ENCODE results near the gene ATCAY. TPM values are rescaled to one million over a fixed set of nuclear protein-coding genes. Genes with fewer than 3 reads are reported as not detected.
"Not testable (repeated sequence)": the region's sequence is repeated elsewhere in the genome, so short reads cannot be mapped to it uniquely, and the experiment has no call there.

ATCAY gene
- polyA plus RNA-seq, 10 donors = 0.16 to 1.4 (median 0.71) TPM

DNA sequence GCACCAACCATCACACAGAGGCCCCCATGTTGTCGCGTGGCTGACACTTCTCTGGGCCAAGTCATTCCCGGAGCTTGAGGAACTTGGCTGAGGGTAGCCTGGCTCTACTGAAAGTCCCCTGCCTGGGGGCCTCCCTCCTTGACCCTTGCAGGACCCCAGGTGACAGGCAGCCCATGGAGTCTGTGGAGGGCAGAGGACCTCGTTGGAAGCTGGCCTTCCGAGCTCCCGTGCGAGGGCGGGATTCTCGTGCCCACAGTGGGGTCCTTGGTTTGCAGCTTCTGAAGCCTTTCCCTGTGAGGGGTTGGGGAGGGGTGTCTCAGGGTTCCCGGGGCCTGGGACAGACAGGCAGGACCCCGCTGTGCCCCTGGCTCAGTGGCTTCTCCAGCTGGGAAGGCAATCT lies 68.8 kb downstream of the ATCAY start:
- no peak for DNase-seq

DNA sequence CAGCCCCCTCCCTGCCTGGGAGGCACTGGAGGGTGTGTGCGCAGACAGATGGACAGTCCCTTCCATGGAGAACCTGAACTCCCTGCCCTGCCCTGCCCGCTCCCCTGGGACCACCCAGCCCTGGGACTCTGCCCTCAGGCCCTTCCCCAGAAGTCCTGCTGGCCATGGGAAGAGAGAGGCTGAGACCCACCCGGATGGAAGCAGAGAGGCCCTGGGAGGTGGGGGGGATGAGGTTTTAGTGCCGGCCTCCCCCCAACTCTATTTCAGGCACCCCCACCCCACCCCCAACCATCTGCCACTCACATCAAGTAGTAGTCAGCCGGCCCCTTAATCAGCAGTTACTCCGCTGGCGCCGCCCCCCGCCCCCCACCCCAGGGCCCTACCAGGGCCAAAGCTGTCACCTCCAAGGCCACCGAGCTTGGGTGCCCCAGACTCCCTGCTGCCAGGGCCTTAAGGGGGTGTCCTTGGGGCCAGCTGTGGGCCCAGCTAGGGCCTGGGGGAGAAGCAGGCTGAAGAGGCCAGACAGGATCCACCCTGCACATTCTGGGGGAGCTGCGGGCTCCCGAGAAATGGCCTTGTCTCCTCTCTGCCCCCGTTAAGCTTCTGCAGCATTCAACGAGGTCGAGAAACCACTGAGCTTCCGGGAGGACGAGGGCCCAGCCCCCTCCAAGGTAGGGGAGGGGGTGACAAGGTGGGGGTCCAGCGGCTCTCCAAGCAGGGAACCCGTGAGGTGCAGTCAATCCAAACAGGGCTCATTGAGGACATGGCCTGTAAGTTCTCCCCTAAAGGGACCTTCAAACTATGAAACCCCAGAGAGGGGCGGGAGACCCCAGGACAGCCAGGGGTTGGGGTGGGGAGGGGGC lies 69.7 kb downstream of the ATCAY start:
- no peak for DNase-seq

DNA sequence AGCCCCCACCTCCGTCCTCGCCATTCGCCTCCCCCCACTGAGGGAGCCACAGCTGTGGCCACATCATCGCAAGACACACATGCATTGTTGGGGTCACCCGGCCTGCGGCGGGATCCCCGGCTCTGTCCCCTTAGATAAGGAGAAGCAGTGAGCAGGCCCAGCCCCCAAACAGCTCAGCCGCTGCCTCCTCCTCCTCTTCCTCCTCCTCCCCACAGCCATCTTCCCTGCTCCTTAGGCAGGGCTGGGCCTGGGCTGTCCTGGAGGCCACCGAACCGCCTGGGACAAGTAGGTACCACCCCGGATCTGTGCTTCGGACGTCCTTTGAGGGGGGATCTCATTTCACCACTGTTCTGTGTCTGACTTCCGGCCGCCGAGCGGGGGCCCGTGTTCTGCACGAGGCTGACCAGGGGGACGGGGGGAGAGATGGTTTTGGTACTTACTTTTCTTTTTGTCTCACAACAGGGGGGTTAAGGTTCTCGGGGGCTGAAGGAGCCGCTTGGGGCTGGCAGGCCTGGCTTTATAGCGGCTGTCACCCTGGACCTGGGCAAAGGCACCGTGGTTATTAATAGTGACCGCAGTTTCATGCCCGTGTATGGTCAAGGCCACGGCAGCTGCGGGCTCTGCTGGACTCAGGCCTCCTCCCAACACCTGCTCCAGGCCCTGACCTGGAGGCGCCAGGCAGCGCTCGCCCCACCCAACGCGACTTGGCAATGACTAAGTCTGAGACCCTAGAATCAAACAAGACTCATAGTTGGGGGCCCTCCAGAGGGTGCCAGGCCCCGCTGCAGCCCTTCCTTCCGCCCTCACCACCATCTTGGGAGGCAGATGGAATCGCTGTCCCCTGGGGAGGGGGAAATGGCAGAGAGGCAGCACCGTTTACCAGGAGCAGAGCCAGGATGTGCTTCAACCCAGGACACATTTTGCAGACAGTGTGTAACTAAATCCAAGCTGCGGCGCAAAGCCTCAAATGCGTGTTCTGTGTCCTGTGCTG lies 70.7 kb downstream of the ATCAY start:
- DNase-seq = peak; percentile 69 to 73 (median 72)

DNA sequence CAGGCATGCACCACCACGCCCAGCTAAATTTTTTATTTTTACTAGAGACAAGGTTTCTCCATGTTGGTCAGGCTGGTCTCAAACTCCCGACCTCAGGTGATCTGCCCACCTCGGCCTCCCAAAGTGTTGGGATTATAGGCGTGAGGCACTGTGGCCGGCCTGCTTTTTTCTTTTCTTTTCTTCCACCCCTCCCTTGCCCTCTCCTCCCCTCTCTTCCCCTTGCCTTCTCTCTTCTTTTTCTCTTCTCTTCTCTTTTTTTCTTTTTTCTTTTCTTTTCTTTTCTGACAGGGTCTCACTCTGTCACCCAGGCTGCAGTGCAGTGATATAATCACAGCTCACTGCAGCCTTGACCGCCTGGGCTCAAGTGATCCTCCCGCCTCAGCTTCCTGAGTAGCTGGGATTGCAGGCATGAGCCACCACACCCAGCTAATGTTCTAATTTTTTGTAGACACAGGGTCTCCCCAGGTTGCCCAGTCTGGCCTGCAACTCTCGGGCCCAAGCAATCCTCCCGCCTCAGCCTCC lies 72.3 kb downstream of the ATCAY start:
- DNase-seq = not testable (repeated sequence)

DNA sequence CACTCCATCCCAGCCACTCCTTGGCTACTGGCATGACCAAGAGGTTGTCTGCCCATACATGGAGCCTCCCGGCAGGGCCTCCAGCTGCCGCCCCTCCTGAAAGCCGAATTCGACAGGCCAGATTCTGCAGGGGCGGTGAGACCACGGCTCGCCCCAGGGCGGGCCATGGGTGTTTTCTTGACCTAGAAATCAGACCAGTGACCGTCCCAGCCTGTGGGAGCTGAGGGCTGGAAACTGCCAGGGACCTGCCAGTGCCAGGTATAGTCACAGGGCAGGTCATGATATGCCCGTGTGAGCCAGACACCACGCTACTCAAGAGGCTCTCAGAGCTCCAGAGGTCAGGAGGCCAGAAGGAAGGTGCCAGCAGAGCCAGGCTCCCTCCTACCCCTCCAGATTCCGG lies 73.6 kb downstream of the ATCAY start:
- DNase-seq = no peak

DNA sequence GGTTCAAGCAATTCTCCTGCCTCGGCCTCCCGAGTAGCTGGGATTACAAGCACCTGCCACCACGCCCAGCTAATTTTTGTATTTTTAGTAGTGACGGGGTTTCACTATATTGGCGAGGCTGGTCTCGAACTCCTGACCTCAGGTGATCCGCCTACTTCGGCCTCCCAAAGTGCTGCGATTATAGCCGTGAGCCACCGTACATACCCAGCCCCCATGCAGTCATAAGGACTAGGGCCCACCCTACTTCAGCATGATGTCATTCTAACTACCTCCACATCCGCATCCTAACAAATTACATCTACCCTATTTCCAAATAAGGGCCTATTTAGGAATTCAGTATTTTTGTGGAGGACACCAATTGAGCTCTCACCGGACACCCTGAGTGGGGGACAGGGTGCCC lies 74.8 kb downstream of the ATCAY start:
- not testable (repeated sequence) for DNase-seq

DNA sequence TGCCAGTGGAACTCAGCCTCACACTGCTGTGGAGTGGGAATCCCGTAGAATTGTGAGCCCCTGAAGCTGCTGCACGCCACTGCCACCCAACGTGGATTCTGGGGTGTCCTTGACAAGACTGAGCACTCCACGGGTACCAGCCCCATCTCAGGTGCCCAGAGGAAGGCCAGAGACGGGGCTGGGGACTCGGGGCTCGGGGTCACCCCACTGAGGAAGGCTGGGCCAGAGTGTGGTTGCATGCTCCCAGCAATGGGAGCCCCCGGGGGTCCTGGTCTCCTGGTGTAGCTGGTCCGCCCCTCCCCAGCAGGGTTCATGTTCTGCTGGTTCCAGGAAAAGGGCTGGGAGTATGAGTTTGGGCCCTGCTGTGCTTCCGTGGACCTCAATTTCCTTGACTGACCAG lies 75.2 kb downstream of the ATCAY start:
- DNase-seq = no peak

DNA sequence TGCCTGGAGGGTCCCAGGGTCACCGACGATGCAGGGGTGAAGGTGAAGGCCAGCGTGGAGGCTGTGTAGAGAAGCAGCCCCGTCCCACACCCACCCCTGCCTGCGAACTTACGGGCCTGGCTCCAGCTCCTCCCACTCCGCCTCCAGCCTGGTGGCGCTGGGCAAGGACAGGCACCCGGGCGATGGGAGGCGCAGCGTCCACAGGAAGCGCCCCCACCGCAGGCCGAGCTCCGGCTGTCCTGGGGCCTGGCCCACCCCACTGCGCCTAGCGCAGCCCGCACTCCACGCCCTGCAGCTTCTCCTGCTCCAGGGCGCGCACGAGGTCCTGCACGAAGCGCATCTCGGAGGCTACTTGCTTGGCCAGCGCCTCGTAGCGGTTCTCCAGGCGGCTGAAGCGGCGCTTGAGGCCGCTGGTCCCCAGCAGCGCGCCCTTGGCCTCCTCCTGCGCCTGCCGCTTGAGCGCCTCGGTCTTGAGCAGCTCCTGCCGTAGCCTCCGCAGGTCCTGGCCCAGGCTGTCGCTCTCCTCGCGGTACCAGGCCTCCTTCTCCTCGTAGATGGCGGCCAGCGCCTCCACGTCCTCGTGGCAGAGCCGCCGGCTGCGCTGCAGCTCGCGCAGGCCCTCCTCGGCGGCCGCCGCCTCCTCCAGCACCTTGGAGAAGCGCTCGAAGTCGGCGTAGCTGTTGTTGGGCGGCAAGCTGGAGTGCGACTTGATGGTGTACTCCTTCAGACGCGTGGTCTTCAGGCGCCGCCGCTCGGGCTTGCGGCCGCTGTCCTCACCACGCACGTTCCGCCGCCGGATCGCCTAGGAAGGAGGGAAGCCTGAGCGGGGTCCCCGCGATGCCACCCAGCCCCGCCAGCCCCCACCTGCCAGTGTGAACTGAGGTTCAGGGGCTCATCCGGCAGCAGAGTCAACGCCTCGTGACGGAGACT lies 78.6 kb downstream of the ATCAY start:
- no peak for DNase-seq

DNA sequence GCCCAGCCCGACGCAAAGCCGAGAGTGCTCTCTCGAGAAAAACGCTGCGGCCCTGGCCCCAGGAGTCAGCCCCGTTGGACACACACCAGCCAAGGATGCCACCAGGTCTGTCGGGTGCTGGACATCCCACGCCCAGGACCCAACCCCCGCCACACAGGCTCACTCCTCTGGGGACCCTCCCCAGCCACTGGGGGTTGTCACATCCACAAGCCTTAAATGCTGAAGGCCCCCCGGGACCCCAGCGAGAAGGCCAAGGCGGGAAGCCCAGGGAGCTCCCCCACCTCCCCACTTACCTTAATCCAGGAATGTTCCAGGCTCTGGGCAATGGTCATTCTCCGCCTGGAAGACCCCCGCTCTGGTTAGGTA lies 79.3 kb downstream of the ATCAY start:
- DNase-seq = no peak

DNA sequence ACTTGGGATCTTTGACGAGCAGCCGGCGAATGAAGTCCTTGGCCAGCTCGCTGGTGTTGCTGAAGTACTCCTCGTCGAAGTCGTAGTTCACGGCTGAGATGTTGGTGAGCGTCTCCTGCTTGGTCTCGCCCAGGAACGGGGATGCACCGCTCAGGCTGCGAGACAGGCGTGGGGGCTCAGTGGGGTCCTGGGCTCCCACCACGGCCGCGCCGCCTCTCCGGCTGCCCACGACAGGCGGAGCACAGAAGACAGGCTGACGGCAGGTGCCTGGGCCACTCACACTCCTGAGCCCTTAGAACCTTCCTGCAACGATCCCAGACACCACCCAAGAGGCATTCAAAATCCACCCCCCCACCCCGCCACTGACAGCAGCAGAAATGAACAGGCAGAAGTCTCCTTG lies 80.5 kb downstream of the ATCAY start:
- no peak for DNase-seq

DNA sequence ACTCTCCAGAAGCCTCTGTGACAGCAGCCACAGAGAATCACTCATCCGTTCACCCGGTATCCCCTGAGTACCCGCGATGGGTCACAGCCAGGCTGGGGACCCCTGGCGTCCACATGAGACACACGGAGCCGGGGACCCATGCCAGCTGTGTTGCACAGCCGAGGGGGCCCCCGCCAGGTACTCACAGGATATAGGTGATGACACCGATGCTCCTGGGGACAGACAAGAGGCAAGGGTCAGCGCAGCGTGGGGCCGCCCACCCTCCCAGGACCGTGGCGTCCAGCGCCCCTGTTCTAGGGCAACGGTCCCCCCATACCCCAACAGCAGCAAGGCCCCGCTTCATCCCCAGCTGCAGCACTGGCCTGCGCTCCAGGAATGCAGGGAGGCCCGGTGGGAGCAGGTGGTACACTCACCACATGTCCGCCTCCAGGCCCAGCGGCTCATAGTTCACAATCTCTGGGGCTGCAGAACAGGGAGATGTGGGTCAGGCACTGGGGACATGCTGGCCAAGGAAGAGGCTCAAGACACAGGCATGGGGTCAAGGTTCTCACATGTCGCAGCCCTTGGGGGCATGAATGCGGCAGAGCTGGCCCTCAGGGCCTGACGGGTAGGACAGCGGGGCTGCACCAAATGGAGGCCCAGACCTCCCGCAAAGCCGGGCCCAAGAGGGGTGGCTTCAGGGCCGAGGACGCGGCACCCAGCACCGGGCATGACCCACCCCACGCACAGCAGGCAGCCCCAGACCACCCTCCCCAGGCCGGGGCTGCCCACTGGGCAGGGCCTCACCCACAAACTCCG lies 83.2 kb downstream of the ATCAY start:
- no peak for DNase-seq

DNA sequence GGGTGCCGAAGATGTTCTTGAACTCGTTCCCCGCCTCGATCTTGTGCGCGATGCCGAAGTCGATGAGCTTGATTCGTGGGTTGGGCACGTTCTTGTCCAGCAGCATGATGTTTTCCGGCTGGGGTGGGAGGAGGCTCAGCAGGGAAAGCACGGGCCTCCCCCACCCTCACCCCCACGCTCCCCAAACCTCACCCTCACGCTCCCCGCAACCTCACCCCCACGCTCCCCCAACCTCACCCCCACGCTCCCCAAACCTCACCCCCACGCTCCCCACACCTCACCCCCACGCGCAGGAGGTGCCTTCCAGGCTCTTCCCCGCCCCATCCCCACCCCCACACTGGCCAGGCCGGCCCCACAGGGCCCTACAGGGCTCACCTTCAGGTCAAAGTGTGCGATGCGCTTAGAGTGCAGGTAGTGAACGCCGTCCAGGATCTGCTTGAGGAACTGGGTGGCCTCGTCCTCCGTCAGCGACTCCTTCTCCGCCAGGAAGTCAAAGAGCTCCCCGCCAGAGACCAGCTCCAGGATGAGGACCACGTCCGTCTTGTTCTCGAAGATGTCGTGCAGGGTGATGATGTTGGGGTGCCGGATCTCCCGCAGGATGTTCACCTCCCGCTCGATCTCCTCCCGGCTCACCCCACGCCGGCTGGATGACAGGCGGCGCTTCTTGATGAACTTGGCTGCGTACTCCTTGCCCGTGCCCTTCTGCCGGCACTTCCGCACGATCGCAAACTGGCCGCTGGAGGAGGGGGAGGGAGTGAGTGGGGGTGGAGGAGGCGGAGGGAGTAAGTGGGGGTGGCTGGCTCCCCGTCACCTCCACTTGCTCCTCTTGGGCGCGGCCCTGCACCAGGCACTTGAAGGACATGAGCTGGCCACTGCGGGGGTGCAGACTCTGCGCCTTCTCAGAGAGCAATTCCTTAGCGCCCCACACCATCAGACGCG lies 84.0 kb downstream of the ATCAY start:
- no peak for DNase-seq

DNA sequence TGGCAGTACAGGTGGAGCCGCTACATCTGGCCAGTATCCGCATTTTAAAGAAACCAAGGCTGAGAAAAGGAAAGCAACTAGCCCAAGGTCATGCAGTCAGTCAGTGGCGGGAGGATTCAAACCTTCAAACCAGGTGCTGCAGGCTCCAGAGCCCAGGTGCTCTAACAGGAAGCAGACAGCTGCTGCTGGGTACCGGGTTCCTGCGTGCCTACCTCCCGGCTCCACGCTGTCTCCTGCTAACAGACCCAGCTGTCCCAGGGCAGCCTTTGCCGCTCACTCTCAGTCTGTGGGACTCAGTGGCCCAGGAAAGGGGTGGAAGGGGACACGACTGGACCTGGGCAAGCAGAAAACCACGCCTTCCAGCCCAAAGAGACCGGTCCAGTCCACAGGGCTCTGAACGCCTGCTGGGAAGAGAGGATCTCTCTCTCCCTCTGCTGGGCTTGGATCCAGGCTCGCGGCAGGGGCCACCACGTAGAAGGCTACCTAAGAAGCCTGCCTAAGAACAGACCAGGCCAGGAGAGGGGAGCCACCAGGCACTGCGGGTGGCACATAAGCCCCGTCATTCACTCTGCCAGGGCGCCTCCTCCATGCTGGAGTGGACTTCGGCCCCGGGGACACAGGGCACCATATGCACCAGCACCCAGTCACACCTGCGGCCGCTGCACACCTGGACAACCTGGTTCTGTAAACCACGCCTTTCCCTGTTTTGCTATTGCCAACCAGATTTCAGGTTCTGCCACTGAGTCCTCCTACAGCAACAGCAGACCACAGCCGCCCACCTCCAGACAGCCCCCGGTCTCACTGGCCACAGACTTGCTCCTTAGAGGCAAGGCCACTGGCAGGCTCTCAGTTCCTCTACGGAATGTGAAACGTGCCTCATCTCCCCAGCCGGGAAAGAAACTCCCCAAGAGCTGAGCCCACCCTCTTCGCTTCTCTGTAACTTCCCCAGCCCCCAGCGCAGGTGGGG lies 85.8 kb downstream of the ATCAY start:
- DNase-seq = no peak

DNA sequence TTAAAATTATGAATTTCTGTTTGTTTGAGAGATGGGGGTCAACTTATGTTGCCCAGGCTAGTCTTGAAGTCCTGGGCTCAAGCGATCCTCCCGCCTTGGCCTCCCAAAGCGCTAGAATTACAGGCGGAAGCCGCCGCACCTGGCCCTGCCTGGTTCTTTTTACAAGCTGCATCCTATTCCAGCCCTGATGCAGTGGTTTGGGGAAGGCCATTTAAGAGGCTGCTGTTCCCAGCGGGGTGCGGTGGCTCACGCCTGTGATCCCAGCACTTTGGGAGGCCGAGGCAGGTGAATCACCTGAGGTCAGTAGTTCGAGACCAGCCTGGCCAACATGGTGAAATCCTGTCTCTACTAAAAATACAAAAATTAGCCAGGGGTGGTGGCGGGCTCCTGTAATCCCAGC lies 87.5 kb downstream of the ATCAY start:
- DNase-seq = not testable (repeated sequence)

DNA sequence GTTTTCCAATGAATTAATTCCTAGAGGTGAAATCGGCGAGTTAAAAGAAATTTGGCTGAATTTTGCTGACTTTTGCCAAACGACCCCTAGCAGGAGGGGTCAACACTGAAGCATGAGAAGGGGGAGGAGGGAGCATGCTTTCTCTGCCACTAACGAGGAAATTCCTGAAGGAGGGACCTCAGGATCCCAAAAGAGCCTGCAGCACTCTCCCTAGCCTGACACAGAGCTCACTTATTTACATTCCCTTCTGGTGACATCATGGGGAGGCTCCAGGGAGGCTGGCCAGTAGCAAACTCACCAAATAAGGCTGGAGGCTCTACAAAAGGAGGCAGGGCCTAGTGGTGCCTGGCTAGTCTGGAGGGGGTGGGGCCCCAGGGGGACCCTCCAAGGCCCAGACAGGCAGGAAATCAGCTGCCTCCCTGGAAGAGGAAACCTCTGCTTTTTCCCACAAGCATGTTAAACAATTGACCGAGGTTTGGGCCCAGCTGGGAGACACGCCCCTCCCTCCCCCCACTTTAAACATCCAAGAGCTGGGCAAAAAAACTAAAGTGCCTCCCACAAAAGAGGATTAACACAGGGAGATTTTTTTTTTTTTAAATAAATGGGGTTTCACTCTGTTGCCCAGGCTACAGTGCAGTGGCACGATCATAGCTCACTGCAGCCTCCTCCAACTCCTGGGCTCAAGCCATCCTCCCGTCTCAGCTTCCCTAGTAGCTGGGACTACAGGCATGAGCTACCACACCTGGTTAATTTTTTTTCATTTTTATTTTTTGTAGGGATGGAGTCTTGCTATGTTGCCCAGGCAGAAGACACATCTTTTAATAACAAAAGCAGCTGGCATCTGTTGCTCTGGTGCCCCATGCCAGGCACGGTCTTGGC lies 88.3 kb downstream of the ATCAY start:
- DNase-seq = peak; percentile 89 to 99 (median 94)

DNA sequence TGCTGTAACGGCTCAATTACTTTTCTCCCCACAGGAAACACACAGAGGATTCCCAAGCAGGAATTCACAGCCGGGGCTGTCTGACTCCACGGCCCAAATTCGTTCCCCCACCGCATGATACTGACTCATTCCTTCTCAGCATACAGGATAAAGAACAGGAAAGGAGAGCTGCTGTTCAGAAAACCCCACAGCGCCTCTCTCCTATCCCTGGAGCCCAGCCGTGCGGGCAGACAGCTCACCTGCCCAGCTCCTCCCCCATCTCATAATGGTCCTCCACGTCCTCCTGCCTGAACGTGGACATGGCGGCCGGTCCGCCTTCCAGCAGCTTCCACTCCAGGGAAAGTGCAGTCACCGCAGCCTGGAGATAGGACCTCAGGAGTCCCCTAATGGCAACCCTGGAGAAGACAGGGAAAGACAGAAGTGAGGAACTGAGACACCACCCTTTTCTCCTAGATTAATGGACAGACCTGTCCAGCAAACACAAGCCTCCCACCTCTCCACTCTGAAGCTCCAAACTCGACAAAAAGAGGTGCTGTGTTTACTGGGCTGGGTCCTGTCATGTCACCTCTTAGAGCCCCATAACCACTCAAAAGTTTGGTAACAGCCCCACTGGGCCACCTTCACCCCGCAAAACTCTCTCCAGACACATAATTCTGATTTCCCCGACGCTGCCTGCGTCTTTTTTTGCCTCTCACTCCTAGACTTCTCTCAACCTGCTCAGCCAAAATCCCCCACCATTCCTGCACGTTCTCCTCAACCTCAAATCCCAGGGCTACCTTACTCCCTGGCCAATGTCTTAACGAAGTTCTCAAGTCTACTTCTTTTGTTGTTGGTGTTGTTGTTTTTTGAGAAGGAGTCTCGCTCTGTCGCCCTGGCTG lies 89.2 kb downstream of the ATCAY start:
- peak in 1 of 3 donors; percentile 71 for DNase-seq
